Heart right ventricle (tissue), 16 donors: ENCODE data around the gene HCRTR1. TPM values are rescaled to one million over a fixed set of nuclear protein-coding genes. Genes with fewer than 3 reads are reported as not detected.

Experiments used
- ATAC-seq, 8 donors: fragments of 200-7000 bp; cut with Tn5 transposase; one replicate each; pipeline ENCODE4 v1.9.1; 2020; ENCODE audit warnings: mild to moderate bottlenecking in 8 of 8, moderate library complexity in 8 of 8, moderate number of reproducible peaks in 1 of 8
- DNase-seq, 2 donors: peaks; one replicate each; pipeline ENCODE4 v3.0.0-alpha.2; 2020
- H3K27ac ChIP-seq, 10 donors: fragments of 200-600 bp; sonication (generic) in 2 of 10; one replicate each; pipeline versions ENCODE4 v1.5.0 to v1.8.0; 2020 to 2022; ENCODE audit warnings: mild to moderate bottlenecking in 3 of 10
- H3K27me3 ChIP-seq, 7 donors: fragments of 200-600 bp; one replicate each; pipeline ENCODE4 v1.8.0; 2021 to 2022; ENCODE audit warnings: mild to moderate bottlenecking in 2 of 7
- H3K36me3 ChIP-seq, 9 donors: fragments of 200-600 bp; sonication (generic) in 1 of 9; one replicate each; pipeline versions ENCODE4 v1.5.0 to v1.8.0; 2020 to 2022; ENCODE audit warnings: mild to moderate bottlenecking in 2 of 9
- H3K4me1 ChIP-seq, 9 donors: fragments of 200-600 bp; sonication (generic) in 1 of 9; one replicate each; pipeline versions ENCODE4 v1.5.0 to v1.8.0; 2020 to 2022; ENCODE audit warnings: mild to moderate bottlenecking in 4 of 9
- H3K4me3 ChIP-seq, 10 donors: fragments of 200-600 bp; sonication (generic) in 2 of 10; one replicate each; pipeline versions ENCODE4 v1.5.0 to v1.8.0; 2020 to 2022; ENCODE audit warnings: mild to moderate bottlenecking in 7 of 10, moderate library complexity in 2 of 10
- H3K9me3 ChIP-seq, 11 donors: fragments of 200-600 bp in 10 of 11; sonication (generic) in 2 of 11; one replicate each; pipeline versions ENCODE4 v1.5.0 to v1.8.0; 2013 to 2022; ENCODE audit warnings: mild to moderate bottlenecking in 2 of 11, control low read depth in 1 of 11, moderate library complexity in 1 of 11
- CTCF ChIP-seq, 9 donors: fragments of 200-600 bp; sonication (generic) in 2 of 9; IDR thresholded peaks; one replicate each; pipeline versions ENCODE4 v1.5.0 to v1.8.0; 2021 to 2022; ENCODE audit warnings: antibody characterized with exemption in 9 of 9, mild to moderate bottlenecking in 5 of 9, moderate library complexity in 1 of 9
- WGBS, 2 donors: extraction: QIAGEN DNeasy Blood & Tissue Kit; methylation state at CpG; one replicate each; pipeline ENCODE4 v1.1.7; 2013; ENCODE audit warnings: inconsistent platforms in 1 of 2; 5-methylcytosine and 5-hydroxymethylcytosine counted together
- intact Hi-C, 10 donors: fragments of 100-400 bp; cut with DNase I; formaldehyde crosslinking; loops; one replicate each; pipeline versions ENCODE4 v1.11.1 to v1.14.2; 2022
- polyA plus RNA-seq, 2 donors: library from polyadenylated mRNA; stranded (reverse); fragments of 200-250 nt; gene quantifications; one replicate each; pipeline ENCODE4 v1.2.3, GENCODE V29; 2013
- total RNA-seq, 10 donors: library from RNA; stranded (reverse); fragmentation: NEBNext Ultra II Directional in 3 of 10; extraction: Animal tissue kit (Norgen Biotek cat#: 25700) in 3 of 10; gene quantifications; one replicate each; pipeline versions ENCODE4 v1.2.1 to v1.2.4, GENCODE V29; 2021 to 2023
- donor health status: Arrhythmogenic right ventricular cardiomyopathy.
- donor health status: ischemic (EF 13 %, LVEDD 7.1; RV severe dilation, severe dysfunction).
- donor health status: healthy with polysubstance abuse.
- donor health status: DM: no; HTN: yes; CAD: no.
- donor health status: DM: no; HTN: no; CAD: no.
- donor health status: ischemic (EF 25% LVEDD 6.9; RV normal size, moderate dysfunction).
- donor health status: ischemic (EF 25% LVEDD 5.7; RV mildly dilated, moderate dysfunction).
- donor health status: healthy.
- donor health status: DM: yes; HTN: yes; CAD: no.
- donor health status: Ischemic cardiomyopathy.
- donor health status: ischemic (EF 35%, LVEDD 5.7; RV mildly dilated, moderate dysfunction).
- donor health status: nonischemic (EF 11% LVEDD 7.7; RV severe dilation, severe dysfunction).
- donor health status: DM: yes; HTN: yes; CAD: no.
- donor health status: PGD.
- donor health status: ischemic (EF 29% LVEDD 5.4; RV normal size, mild dysfunction).
- donor health status: nonischemic (EF 23%, LVEDD 6.1; RV moderate dilation, normal function).

Gene HCRTR1
- total and polyA plus RNA-seq, 12 donors, result 0.17 to 1.5 (median 0.37) TPM; not detected in 4

- peaks cover 0 to 12% (median under 1%) of the 10 kb centered on the region in 9 donors for H3K4me1 ChIP-seq
- H3K36me3 ChIP-seq, result peaks cover 0 to 79% (median 0%) of the 10 kb centered on the region in 9 donors
- no peak overlapping the region for H3K4me3 ChIP-seq
- DNase-seq (no peak), ATAC-seq (no peak)
- no peaks in the 10 kb centered on the region for H3K9me3 ChIP-seq
- 86 to 91% methylated on average over 14 of the region's 14 CpGs for WGBS, 2 donors
- H3K27ac ChIP-seq, result no peak overlapping the region
- H3K27me3 ChIP-seq, result no peaks in the 10 kb centered on the region
- TF ChIP-seq CTCF (IDR thresholded peaks at IDR 0.05), result no peak
- intact Hi-C loops, result no loop called here
Observed at GRCh38 chr1:31657020-31657804, 39.7 kb downstream of the HCRTR1 start.

DNA sequence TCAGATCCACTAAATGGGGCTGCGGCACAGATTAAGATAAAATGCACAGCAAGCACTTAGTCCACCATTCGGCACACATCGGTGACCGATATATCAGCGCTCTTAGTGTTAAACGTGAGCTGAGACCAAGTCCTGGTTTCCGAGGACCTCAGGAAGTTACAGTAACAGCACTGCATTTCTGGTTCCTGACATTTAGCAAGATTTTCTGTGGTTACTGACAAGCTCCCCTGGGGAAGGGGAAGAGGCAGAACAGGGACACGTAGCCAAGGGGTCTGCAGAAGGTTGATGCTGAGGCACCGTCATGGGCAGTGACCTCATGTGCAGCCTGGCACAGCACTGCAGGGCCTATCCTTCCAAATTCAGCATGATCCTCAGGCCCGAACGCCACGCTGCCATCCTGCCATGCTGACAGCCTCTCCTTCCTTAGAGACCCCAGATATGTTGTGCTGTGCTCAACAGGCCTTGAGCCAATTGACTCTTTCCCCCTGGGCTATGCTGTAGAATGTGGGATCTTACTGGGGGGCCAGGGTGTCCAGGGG is 40.6 kb downstream of the HCRTR1 start:
- WGBS, 2 donors, result 88 to 89% methylated on average over 12 of the region's 12 CpGs
- DNase-seq, result no peak
- Histone ChIP-seq H3K36me3 (peaks cover 0 to 71% (median 0%) of the 10 kb centered on the region in 9 donors), H3K27ac (no peak overlapping the region), H3K27me3 (no peaks in the 10 kb centered on the region), H3K4me1 (peaks cover 0 to 7% (median 0%) of the 10 kb centered on the region in 9 donors), H3K9me3 (no peaks in the 10 kb centered on the region), H3K4me3 (no peak overlapping the region)
- intact Hi-C loops, result no loop called here
- ATAC-seq, result no peak
- no peak for TF ChIP-seq CTCF (IDR thresholded peaks at IDR 0.05)

DNA sequence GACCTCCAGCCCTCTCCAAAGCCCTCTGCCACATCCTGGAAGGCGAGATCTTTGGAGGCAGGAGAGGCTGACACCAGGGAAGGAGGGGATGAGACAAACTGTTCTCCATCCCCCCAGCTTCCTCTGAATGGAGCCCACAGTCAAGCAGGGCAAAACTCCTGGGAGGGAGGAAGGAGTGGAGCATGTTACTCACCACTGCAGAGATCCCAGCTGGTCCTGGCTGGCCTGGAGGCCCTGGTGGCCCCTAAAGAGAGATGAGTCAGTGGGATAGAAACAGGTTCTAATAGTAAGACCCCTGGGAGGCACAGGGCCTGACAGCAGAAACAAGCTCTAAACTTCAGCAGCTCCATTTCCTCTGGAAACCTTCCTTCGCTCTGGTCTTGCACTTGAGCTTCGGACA is 41.2 kb downstream of the HCRTR1 start:
- 87 to 95% methylated on average over 3 of the region's 3 CpGs for WGBS, 2 donors
- peaks cover 0 to 7% (median 0%) of the 10 kb centered on the region in 9 donors for H3K4me1 ChIP-seq
- H3K27ac ChIP-seq, result no peak overlapping the region
- H3K4me3 ChIP-seq, result no peak overlapping the region
- H3K27me3 ChIP-seq, result no peaks in the 10 kb centered on the region
- intact Hi-C loops, result no loop called here
- no peak for TF ChIP-seq CTCF (IDR thresholded peaks at IDR 0.05)
- DNase-seq (no peak), ATAC-seq (no peak)
- H3K9me3 ChIP-seq, result no peaks in the 10 kb centered on the region
- H3K36me3 ChIP-seq, result peaks cover 0 to 65% (median 0%) of the 10 kb centered on the region in 9 donors

GRCh38 chr1:31659889-31660288 is 42.4 kb downstream of the HCRTR1 start:
- peaks cover 0 to 55% (median 0%) of the 10 kb centered on the region in 9 donors for H3K36me3 ChIP-seq
- H3K9me3 ChIP-seq, result no peaks in the 10 kb centered on the region
- TF ChIP-seq CTCF (IDR thresholded peaks at IDR 0.05), result no peak
- H3K27me3 ChIP-seq, result no peaks in the 10 kb centered on the region
- no peak overlapping the region for H3K4me3 ChIP-seq
- ATAC-seq (no peak), DNase-seq (no peak)
- intact Hi-C loops, result loop anchor here in 9 of 10 donors (5.0 to 10.0 kb wide), 7 partner anchors 55 to 325 kb away; no protein-coding TSS in a partner anchor
- no peak overlapping the region for H3K27ac ChIP-seq
- peaks cover 0 to 7% (median 0%) of the 10 kb centered on the region in 9 donors for H3K4me1 ChIP-seq
- WGBS, 2 donors, result 81 to 98% methylated on average over 3 of the region's 3 CpGs
